CD14-positive monocyte (primary cell): ENCODE data around the gene KIF17. TPM values are rescaled to one million over a fixed set of nuclear protein-coding genes. Genes with fewer than 3 reads are reported as not detected.
"Not testable (repeated sequence)": the region's sequence is repeated elsewhere in the genome, so short reads cannot be mapped to it uniquely, and the experiment has no call there.

Experiments used
- DNase-seq, 3 donors: peaks; one replicate each; pipeline ENCODE4 v3.0.0-alpha.2; 2011 to 2022
- H2AFZ ChIP-seq: 2 replicates; pipeline ENCODE4 v1.6.0; 2012; ENCODE audit warnings: mild to moderate bottlenecking, low read depth, low read length, inconsistent platforms; ENCODE audit not compliant: insufficient read depth, poor library complexity, severe bottlenecking
- H3K27ac ChIP-seq, 2 donors: 1 replicate in 1 of 2; 2 replicates in 1 of 2; pipeline ENCODE4 v1.5.1; 2012 to 2013; ENCODE audit warnings: low read length in 2 of 2, control low read depth in 1 of 2, inconsistent platforms in 1 of 2, low read depth in 1 of 2, mild to moderate bottlenecking in 1 of 2
- H3K27me3 ChIP-seq, 2 donors: one replicate each; pipeline versions ENCODE4 v1.6.0 to v1.6.1; 2011 to 2013; ENCODE audit warnings: low read length in 2 of 2; ENCODE audit not compliant: control insufficient read depth in 2 of 2, insufficient read depth in 2 of 2
- H3K36me3 ChIP-seq, 2 donors: replicated peaks in 1 of 2; 1 replicate in 1 of 2; 2 replicates in 1 of 2; pipeline versions ENCODE4 v1.5.1 to v1.6.1; 2012 to 2013; ENCODE audit warnings: low read length in 2 of 2, control low read depth in 1 of 2, inconsistent platforms in 1 of 2, mild to moderate bottlenecking in 1 of 2; ENCODE audit not compliant: insufficient read depth in 2 of 2, control insufficient read depth in 1 of 2
- H3K4me1 ChIP-seq, 2 donors: 1 replicate in 1 of 2; 2 replicates in 1 of 2; pipeline versions ENCODE4 v1.5.1 to v1.6.1; 2012 to 2013; ENCODE audit warnings: low read length in 2 of 2, control low read depth in 1 of 2, inconsistent platforms in 1 of 2, mild to moderate bottlenecking in 1 of 2, moderate library complexity in 1 of 2; ENCODE audit not compliant: insufficient read depth in 2 of 2, control insufficient read depth in 1 of 2
- H3K4me2 ChIP-seq: replicated peaks from 2 replicates; pipeline ENCODE3; 2012; ENCODE audit warnings: low read length, moderate library complexity, mild to moderate bottlenecking; ENCODE audit not compliant: poor library complexity, severe bottlenecking; ENCODE audit errors: extremely low read depth
- H3K4me3 ChIP-seq, 3 experiments: fragments of 200-600 bp in 1 of 3; sonication (generic) in 1 of 3; replicated peaks in 1 of 3; 1 replicate in 2 of 3; 2 replicates in 1 of 3; pipeline ENCODE4 v1.5.1; 2011 to 2013; ENCODE audit warnings: low read length in 3 of 3, mild to moderate bottlenecking in 3 of 3, control low read depth in 2 of 3, low read depth in 2 of 3, inconsistent platforms in 1 of 3, moderate library complexity in 1 of 3
- H3K79me2 ChIP-seq: 2 replicates; pipeline ENCODE4 v1.6.0; 2012; ENCODE audit warnings: mild to moderate bottlenecking, control low read depth, inconsistent platforms, low read length, moderate library complexity; ENCODE audit not compliant: insufficient read depth
- H3K9ac ChIP-seq: 2 replicates; pipeline ENCODE4 v1.6.0; 2017; ENCODE audit warnings: low read length, mild to moderate bottlenecking; ENCODE audit not compliant: insufficient read depth, poor library complexity, severe bottlenecking
- H3K9me3 ChIP-seq, 2 donors: replicated peaks in 1 of 2; 1 replicate in 1 of 2; 2 replicates in 1 of 2; pipeline versions ENCODE4 v1.5.1 to v1.6.1; 2012 to 2013; ENCODE audit warnings: low read length in 2 of 2, control low read depth in 1 of 2; ENCODE audit not compliant: control insufficient read depth in 1 of 2, insufficient read depth in 1 of 2
- H4K20me1 ChIP-seq: 2 replicates; pipeline ENCODE4 v1.6.0; 2012; ENCODE audit warnings: mild to moderate bottlenecking, low read length, control low read depth, moderate library complexity; ENCODE audit not compliant: insufficient read depth
- H3K27ac Mint-ChIP-seq, 7 donors: one replicate each; pipeline ENCODE4 v1.8.0; 2020; ENCODE audit warnings: mild to moderate bottlenecking in 7 of 7, mixed read lengths in 7 of 7, moderate library complexity in 6 of 7, inconsistent platforms in 2 of 7
- H3K27me3 Mint-ChIP-seq, 3 donors: one replicate each; pipeline ENCODE4 v1.8.0; 2021 to 2022; ENCODE audit warnings: low read depth in 3 of 3, mild to moderate bottlenecking in 3 of 3, mixed read lengths in 3 of 3, moderate library complexity in 3 of 3, inconsistent platforms in 1 of 3
- H3K36me3 Mint-ChIP-seq, 2 donors: one replicate each; pipeline ENCODE4 v1.8.0; 2020; ENCODE audit warnings: mixed read lengths in 2 of 2, inconsistent platforms in 1 of 2, mild to moderate bottlenecking in 1 of 2
- H3K4me1 Mint-ChIP-seq: one replicate; pipeline ENCODE4 v1.8.0; 2020; ENCODE audit warnings: mild to moderate bottlenecking, mixed read lengths
- H3K4me3 Mint-ChIP-seq, 2 donors: one replicate each; pipeline ENCODE4 v1.8.0; 2020; ENCODE audit warnings: mild to moderate bottlenecking in 2 of 2, mixed read lengths in 2 of 2, moderate library complexity in 1 of 2
- H3K9me3 Mint-ChIP-seq, 7 donors: one replicate each; pipeline ENCODE4 v1.8.0; 2020 to 2022; ENCODE audit warnings: mixed read lengths in 7 of 7, mild to moderate bottlenecking in 6 of 7, moderate library complexity in 6 of 7, inconsistent platforms in 2 of 7
- WGBS: methylation state at CpG from one replicate; pipeline ENCODE4 v1.1.5; 2013; ENCODE audit warnings: missing lambda C conversion rate; ENCODE audit not compliant: insufficient coverage; 5-methylcytosine and 5-hydroxymethylcytosine counted together
- intact Hi-C, 2 donors: fragments of 100-400 bp; cut with micrococcal nuclease; formaldehyde crosslinking; loops; one replicate each; pipeline versions ENCODE4 v1.15.0 to v1.15.1; 2023
- polyA plus RNA-seq, 3 donors: library from polyadenylated mRNA; depleted of rRNA in 1 of 3; unstranded in 2 of 3; stranded (reverse) in 1 of 3; fragments of 300-500 nt in 2 of 3; fragments of >200 nt in 1 of 3; fragmentation: Illumina TruSeq in 2 of 3; gene quantifications; 1 replicate in 2 of 3; 2 replicates in 1 of 3; pipeline ENCODE4 v1.2.3, GENCODE V29; 2012 to 2021
- TF ChIP-seq, protein P1 (sequence below): fragments of 200-600 bp; IDR thresholded peaks from one replicate; pipeline ENCODE4 v1.8.0; 2022; ENCODE audit warnings: antibody characterized with exemption, mild to moderate bottlenecking

KIF17 gene
- polyA plus RNA-seq, 3 donors, result 0.16 TPM; not detected in 2

DNA sequence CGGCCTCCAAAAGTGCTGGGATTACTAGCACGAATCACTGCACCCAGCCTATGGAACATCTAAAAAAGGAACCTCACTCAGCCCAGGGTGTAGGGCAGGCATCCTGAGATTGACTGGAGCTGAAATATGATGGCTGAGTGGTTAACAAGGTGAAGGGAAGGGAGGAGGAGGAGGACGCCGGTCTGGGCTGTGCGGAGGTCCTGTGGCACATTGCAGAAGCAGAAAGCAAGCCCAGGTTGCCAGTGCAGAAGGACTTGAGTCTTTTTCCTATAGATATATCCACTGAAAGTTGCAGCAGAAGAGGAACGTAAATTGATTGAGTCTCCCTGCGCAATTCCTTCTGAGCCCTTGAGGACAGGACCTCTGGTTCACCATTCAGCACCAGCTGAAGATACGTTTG is 1.5 kb upstream of the KIF17 start:
- Mint-ChIP-seq H3K9me3 (peaks cover 0 to 8% (median 2%) of the 10 kb centered on the region in 7 donors), H3K4me1 (peaks cover 17% of the 10 kb centered on the region), H3K27ac (no peak overlapping the region), H3K4me3 (peak overlapping the region in 1 of 2 donors; percentile 71), H3K36me3 (peaks cover 0 to 3% of the 10 kb centered on the region in 2 donors), H3K27me3 (peaks cover 36 to 56% (median 42%) of the 10 kb centered on the region in 3 donors)
- Histone ChIP-seq H3K27ac (no peak overlapping the region), H3K9ac (no peak overlapping the region), H3K79me2 (no peaks in the 10 kb centered on the region), H2AFZ (no peak overlapping the region), H3K4me2 (no peak overlapping the region), H3K4me3 (no peak overlapping the region), H3K9me3 (no peaks in the 10 kb centered on the region), H3K27me3 (peaks cover 9 to 41% of the 10 kb centered on the region in 2 donors), H4K20me1 (no peaks in the 10 kb centered on the region), H3K36me3 (no peaks in the 10 kb centered on the region), H3K4me1 (peaks cover 15 to 18% of the 10 kb centered on the region in 2 donors)
- whole genome bisulfite sequencing, result 93% methylated on average over 4 of the region's 8 CpGs
- intact Hi-C loops, result no loop called here
- TF ChIP-seq, protein P1, sequence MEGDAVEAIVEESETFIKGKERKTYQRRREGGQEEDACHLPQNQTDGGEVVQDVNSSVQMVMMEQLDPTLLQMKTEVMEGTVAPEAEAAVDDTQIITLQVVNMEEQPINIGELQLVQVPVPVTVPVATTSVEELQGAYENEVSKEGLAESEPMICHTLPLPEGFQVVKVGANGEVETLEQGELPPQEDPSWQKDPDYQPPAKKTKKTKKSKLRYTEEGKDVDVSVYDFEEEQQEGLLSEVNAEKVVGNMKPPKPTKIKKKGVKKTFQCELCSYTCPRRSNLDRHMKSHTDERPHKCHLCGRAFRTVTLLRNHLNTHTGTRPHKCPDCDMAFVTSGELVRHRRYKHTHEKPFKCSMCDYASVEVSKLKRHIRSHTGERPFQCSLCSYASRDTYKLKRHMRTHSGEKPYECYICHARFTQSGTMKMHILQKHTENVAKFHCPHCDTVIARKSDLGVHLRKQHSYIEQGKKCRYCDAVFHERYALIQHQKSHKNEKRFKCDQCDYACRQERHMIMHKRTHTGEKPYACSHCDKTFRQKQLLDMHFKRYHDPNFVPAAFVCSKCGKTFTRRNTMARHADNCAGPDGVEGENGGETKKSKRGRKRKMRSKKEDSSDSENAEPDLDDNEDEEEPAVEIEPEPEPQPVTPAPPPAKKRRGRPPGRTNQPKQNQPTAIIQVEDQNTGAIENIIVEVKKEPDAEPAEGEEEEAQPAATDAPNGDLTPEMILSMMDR, result no peak
- DNase-seq, result no peak

DNA sequence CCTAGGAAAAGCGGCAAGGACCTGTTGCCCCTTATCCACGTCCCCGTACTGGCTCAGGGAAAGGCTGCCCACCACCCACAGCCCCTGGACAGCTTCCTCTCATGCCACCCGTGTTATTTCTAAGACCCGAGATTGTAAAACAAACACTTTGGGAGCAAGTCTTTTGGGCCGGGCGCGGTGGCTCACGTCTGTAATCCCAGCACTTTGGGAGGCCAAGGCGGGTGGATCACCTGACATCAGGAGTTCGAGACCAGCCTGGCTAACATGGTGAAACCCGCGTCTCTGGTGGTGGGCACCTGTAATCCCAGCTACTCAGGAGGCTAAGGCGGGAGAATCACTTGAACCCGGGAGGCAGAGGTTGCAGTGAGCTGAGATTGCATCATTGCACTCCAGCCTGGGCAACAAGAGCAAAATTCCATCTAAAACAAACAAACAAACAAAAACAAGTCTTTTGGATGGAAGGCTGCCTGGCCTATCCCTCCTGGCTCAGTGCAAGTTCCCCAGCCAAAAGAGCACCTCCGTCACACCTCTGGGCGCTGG is 606 bp upstream of the KIF17 start:
- H3K9ac ChIP-seq, H4K20me1 ChIP-seq, H3K36me3 Mint-ChIP-seq, intact Hi-C loops, H3K79me2 ChIP-seq, H3K9me3 Mint-ChIP-seq, DNase-seq, H3K9me3 ChIP-seq, H3K36me3 ChIP-seq, H3K27ac ChIP-seq: not testable (repeated sequence)
- H3K27ac Mint-ChIP-seq, result peak overlapping the region in 2 of 7 donors; percentile 22 to 25
- peaks cover 36 to 56% (median 42%) of the 10 kb centered on the region in 3 donors for H3K27me3 Mint-ChIP-seq
- peak overlapping the region; percentile 64 to 71 for H3K4me3 Mint-ChIP-seq
- Histone ChIP-seq H3K4me3 (peak overlapping the region in 1 of 3 experiments; percentile 61), H3K4me1 (peaks cover 15 to 18% of the 10 kb centered on the region in 2 donors), H3K27me3 (peaks cover 9 to 41% of the 10 kb centered on the region in 2 donors), H2AFZ (peak overlapping the region; percentile 59), H3K4me2 (peak overlapping the region; percentile 74)
- peaks cover 17% of the 10 kb centered on the region for H3K4me1 Mint-ChIP-seq
- 75% methylated on average over 13 of the region's 17 CpGs for WGBS
